ENCODE results near the gene ENOX2.

DNA sequence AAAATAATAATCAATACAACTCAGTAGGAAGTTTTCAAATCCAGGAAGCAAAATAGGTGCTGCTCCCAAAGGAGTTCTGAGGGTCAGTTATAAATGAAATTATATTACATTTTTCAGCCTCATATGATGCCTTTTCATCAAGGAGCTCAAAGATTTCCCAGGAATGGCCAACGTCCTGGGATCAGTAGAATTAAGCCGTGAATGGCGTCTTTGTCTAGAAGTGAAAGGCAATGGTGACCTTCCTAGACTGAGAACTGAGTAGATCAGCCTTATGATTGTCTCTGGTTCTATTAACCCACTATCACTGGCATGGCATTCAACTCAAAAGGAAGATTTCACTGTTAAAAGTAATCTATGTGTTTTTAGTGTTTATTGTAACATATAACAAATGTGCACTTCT is 74.4 kb downstream of the ENOX2 start:
- TF ChIP-seq, protein P1, sequence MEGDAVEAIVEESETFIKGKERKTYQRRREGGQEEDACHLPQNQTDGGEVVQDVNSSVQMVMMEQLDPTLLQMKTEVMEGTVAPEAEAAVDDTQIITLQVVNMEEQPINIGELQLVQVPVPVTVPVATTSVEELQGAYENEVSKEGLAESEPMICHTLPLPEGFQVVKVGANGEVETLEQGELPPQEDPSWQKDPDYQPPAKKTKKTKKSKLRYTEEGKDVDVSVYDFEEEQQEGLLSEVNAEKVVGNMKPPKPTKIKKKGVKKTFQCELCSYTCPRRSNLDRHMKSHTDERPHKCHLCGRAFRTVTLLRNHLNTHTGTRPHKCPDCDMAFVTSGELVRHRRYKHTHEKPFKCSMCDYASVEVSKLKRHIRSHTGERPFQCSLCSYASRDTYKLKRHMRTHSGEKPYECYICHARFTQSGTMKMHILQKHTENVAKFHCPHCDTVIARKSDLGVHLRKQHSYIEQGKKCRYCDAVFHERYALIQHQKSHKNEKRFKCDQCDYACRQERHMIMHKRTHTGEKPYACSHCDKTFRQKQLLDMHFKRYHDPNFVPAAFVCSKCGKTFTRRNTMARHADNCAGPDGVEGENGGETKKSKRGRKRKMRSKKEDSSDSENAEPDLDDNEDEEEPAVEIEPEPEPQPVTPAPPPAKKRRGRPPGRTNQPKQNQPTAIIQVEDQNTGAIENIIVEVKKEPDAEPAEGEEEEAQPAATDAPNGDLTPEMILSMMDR (IDR thresholded peaks at IDR 0.05): no peak
- no peak for TF ChIP-seq POLR2A (IDR thresholded peaks at IDR 0.05)

Measured in testis (tissue), 2 donors.